ENCODE data around the gene ZNF385D.

ZNF385D gene

GRCh38 chr3:21668012-21668411, 83.0 kb downstream of the ZNF385D start:
- no peak for DNase-seq

GRCh38 chr3:21665444-21666100, 85.4 kb downstream of the ZNF385D start:
- DNase-seq = no peak

- DNase-seq = no peak
These were observed 86.0 kb downstream of the ZNF385D start for GRCh38 chr3:21664996-21665395.

- no peak for DNase-seq
These were observed 88.6 kb downstream of the ZNF385D start for GRCh38 chr3:21662403-21662802.

- no peak for DNase-seq
These were observed 96.3 kb downstream of the ZNF385D start for GRCh38 chr3:21654662-21655061.

- DNase-seq = no peak
These were observed 96.8 kb downstream of the ZNF385D start for GRCh38 chr3:21654241-21654640.

- no peak for DNase-seq
These were observed 101.5 kb downstream of the ZNF385D start for GRCh38 chr3:21649519-21649918.

- no peak for DNase-seq
These were observed 103.0 kb downstream of the ZNF385D start for GRCh38 chr3:21647961-21648360.

GRCh38 chr3:21645121-21645897, 105.7 kb downstream of the ZNF385D start:
- DNase-seq = no peak

GRCh38 chr3:21644268-21644667, 106.7 kb downstream of the ZNF385D start:
- DNase-seq = no peak

GRCh38 chr3:21643752-21644151, 107.3 kb downstream of the ZNF385D start:
- no peak for DNase-seq

- no peak for DNase-seq
These were observed 108.6 kb downstream of the ZNF385D start for GRCh38 chr3:21642433-21642832.

GRCh38 chr3:21641959-21642358, 109.1 kb downstream of the ZNF385D start:
- no peak for DNase-seq

- DNase-seq = no peak
These were observed 112.5 kb downstream of the ZNF385D start for GRCh38 chr3:21638488-21638887.

GRCh38 chr3:21634112-21634511, 116.9 kb downstream of the ZNF385D start:
- DNase-seq = no peak

GRCh38 chr3:21624524-21624923, 126.5 kb downstream of the ZNF385D start:
- DNase-seq = no peak

- DNase-seq = no peak
These were observed 129.8 kb downstream of the ZNF385D start for GRCh38 chr3:21621181-21621651.

- no peak for DNase-seq
These were observed 130.4 kb downstream of the ZNF385D start for GRCh38 chr3:21620511-21621155.

GRCh38 chr3:21618695-21619094, 132.3 kb downstream of the ZNF385D start:
- DNase-seq = no peak

GRCh38 chr3:21613372-21614070, 137.5 kb downstream of the ZNF385D start:
- DNase-seq = no peak

GRCh38 chr3:21601178-21601577, 149.8 kb downstream of the ZNF385D start:
- DNase-seq = no peak

- DNase-seq = no peak
These were observed 151.1 kb downstream of the ZNF385D start for GRCh38 chr3:21599890-21600289.

- DNase-seq = no peak
These were observed 158.2 kb downstream of the ZNF385D start for GRCh38 chr3:21592828-21593227.

All from effector CD4-positive, alpha-beta T cell (primary cell).